ENCODE data around the gene NHLRC4. TPM values are rescaled to one million over a fixed set of nuclear protein-coding genes. Genes with fewer than 3 reads are reported as not detected.

The NHLRC4 gene
- total and polyA plus RNA-seq, 2 of the 13 experiments (the other 11 are each of a cell fraction or from before 2014, with no cell fraction given): 0.40 to 0.59 TPM

GRCh38 chr16:567373-568256, 810 bp downstream of the NHLRC4 start (continued):
- no peak for TF ChIP-seq ZBTB4 (CRISPR knock-in tag; IDR thresholded peaks at IDR 0.05; ENCODE audit: borderline replicate concordance)
- no peak for TF ChIP-seq RNF2 (conservative IDR thresholded peaks at IDR 0.05; ENCODE audit: low read depth)
- TF ChIP-seq SP140L (CRISPR knock-in tag; IDR thresholded peaks at IDR 0.05; ENCODE audit: borderline replicate concordance): no peak
- TF ChIP-seq CHD2 (IDR thresholded peaks at IDR 0.05; ENCODE audit: low read depth, low read length): no peak
- TF ChIP-seq, protein P1, sequence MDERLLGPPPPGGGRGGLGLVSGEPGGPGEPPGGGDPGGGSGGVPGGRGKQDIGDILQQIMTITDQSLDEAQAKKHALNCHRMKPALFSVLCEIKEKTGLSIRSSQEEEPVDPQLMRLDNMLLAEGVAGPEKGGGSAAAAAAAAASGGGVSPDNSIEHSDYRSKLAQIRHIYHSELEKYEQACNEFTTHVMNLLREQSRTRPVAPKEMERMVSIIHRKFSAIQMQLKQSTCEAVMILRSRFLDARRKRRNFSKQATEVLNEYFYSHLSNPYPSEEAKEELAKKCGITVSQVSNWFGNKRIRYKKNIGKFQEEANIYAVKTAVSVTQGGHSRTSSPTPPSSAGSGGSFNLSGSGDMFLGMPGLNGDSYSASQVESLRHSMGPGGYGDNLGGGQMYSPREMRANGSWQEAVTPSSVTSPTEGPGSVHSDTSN (CRISPR knock-in tag; IDR thresholded peaks at IDR 0.05): no peak
- TF ChIP-seq WIZ (CRISPR knock-in tag; IDR thresholded peaks at IDR 0.05): no peak
- TF ChIP-seq EED (CRISPR knock-in tag; IDR thresholded peaks at IDR 0.05): no peak
- TF ChIP-seq SRSF4 (IDR thresholded peaks at IDR 0.05; ENCODE audit: low read depth, low read length, poor library complexity, severe bottlenecking): no peak
- TF ChIP-seq, protein P2, sequence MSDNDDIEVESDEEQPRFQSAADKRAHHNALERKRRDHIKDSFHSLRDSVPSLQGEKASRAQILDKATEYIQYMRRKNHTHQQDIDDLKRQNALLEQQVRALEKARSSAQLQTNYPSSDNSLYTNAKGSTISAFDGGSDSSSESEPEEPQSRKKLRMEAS (IDR thresholded peaks at IDR 0.05): 0 out of 2 replicates have a peak, but pooled peaks have one; percentile 17
- peak; percentile 56 for TF ChIP-seq HNRNPL (IDR thresholded peaks at IDR 0.05; ENCODE audit: low read depth, low read length)
- TF ChIP-seq ONECUT2 (CRISPR knock-in tag; IDR thresholded peaks at IDR 0.05): no peak
- TF ChIP-seq MAFF (IDR thresholded peaks at IDR 0.05; ENCODE audit: low read depth, low read length): no peak
- no peak for TF ChIP-seq NFYC (CRISPR knock-in tag; IDR thresholded peaks at IDR 0.05)
- no peak for TF ChIP-seq ZNF260 (CRISPR knock-in tag; IDR thresholded peaks at IDR 0.05; ENCODE audit: borderline replicate concordance, low read depth)
- TF ChIP-seq RBAK (CRISPR knock-in tag; IDR thresholded peaks at IDR 0.05): no peak
- peak; percentile 63; the same call in 1 of the 2 replicates for TF ChIP-seq NRL (CRISPR knock-in tag; IDR thresholded peaks at IDR 0.05; ENCODE audit: borderline replicate concordance)
- TF ChIP-seq, protein P3, sequence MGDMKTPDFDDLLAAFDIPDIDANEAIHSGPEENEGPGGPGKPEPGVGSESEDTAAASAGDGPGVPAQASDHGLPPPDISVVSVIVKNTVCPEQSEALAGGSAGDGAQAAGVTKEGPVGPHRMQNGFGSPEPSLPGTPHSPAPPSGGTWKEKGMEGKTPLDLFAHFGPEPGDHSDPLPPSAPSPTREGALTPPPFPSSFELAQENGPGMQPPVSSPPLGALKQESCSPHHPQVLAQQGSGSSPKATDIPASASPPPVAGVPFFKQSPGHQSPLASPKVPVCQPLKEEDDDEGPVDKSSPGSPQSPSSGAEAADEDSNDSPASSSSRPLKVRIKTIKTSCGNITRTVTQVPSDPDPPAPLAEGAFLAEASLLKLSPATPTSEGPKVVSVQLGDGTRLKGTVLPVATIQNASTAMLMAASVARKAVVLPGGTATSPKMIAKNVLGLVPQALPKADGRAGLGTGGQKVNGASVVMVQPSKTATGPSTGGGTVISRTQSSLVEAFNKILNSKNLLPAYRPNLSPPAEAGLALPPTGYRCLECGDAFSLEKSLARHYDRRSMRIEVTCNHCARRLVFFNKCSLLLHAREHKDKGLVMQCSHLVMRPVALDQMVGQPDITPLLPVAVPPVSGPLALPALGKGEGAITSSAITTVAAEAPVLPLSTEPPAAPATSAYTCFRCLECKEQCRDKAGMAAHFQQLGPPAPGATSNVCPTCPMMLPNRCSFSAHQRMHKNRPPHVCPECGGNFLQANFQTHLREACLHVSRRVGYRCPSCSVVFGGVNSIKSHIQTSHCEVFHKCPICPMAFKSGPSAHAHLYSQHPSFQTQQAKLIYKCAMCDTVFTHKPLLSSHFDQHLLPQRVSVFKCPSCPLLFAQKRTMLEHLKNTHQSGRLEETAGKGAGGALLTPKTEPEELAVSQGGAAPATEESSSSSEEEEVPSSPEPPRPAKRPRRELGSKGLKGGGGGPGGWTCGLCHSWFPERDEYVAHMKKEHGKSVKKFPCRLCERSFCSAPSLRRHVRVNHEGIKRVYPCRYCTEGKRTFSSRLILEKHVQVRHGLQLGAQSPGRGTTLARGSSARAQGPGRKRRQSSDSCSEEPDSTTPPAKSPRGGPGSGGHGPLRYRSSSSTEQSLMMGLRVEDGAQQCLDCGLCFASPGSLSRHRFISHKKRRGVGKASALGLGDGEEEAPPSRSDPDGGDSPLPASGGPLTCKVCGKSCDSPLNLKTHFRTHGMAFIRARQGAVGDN (CRISPR knock-in tag; IDR thresholded peaks at IDR 0.05): peak; percentile 56
- TF ChIP-seq HNF4A (CRISPR knock-in tag; IDR thresholded peaks at IDR 0.05): 0 out of 2 replicates have a peak, but pooled peaks have one; percentile 24
- TF ChIP-seq, protein P4, sequence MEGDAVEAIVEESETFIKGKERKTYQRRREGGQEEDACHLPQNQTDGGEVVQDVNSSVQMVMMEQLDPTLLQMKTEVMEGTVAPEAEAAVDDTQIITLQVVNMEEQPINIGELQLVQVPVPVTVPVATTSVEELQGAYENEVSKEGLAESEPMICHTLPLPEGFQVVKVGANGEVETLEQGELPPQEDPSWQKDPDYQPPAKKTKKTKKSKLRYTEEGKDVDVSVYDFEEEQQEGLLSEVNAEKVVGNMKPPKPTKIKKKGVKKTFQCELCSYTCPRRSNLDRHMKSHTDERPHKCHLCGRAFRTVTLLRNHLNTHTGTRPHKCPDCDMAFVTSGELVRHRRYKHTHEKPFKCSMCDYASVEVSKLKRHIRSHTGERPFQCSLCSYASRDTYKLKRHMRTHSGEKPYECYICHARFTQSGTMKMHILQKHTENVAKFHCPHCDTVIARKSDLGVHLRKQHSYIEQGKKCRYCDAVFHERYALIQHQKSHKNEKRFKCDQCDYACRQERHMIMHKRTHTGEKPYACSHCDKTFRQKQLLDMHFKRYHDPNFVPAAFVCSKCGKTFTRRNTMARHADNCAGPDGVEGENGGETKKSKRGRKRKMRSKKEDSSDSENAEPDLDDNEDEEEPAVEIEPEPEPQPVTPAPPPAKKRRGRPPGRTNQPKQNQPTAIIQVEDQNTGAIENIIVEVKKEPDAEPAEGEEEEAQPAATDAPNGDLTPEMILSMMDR (CRISPR knock-in tag; IDR thresholded peaks at IDR 0.05): no peak
